Femur (tissue), 1 donor: ENCODE measurements around the gene GPRC5A.

ENCODE experiments used
- DNase-seq: peaks from one replicate; pipeline ENCODE4 v3.0.0-alpha.2; 2017

Gene GPRC5A

GRCh38 chr12:12885096-12885792, 6.1 kb upstream of the GPRC5A start:
- no peak for DNase-seq

GRCh38 chr12:12887471-12887870, 3.9 kb upstream of the GPRC5A start:
- no peak for DNase-seq

- no peak for DNase-seq
Observed at GRCh38 chr12:12889701-12890100, 1.7 kb upstream of the GPRC5A start.

- DNase-seq, result peak; percentile 71
Observed at GRCh38 chr12:12890543-12891079, 751 bp upstream of the GPRC5A start.

- DNase-seq, result no peak
Observed at GRCh38 chr12:12891881-12892355, 556 bp downstream of the GPRC5A start.

- no peak for DNase-seq
Observed at GRCh38 chr12:12892681-12893141, 1.3 kb downstream of the GPRC5A start.

- DNase-seq, result no peak
Observed at GRCh38 chr12:12893438-12893837, 2.1 kb downstream of the GPRC5A start.

- no peak for DNase-seq
Observed at GRCh38 chr12:12896260-12896659, 4.9 kb downstream of the GPRC5A start.

- no peak for DNase-seq
Observed at GRCh38 chr12:12897302-12897701, 5.9 kb downstream of the GPRC5A start.

- DNase-seq, result no peak
Observed at GRCh38 chr12:12898136-12898717, 6.9 kb downstream of the GPRC5A start.

- DNase-seq, result no peak
Observed at GRCh38 chr12:12898911-12899511, 7.6 kb downstream of the GPRC5A start.

GRCh38 chr12:12899530-12900380, 8.4 kb downstream of the GPRC5A start:
- no peak for DNase-seq

GRCh38 chr12:12900786-12901157, 9.4 kb downstream of the GPRC5A start:
- no peak for DNase-seq

GRCh38 chr12:12901158-12901791, 9.9 kb downstream of the GPRC5A start:
- DNase-seq, result no peak

- no peak for DNase-seq
Observed at GRCh38 chr12:12902036-12902435, 10.7 kb downstream of the GPRC5A start.

- DNase-seq, result no peak
Observed at GRCh38 chr12:12903642-12904609, 12.6 kb downstream of the GPRC5A start.

GRCh38 chr12:12907552-12907951, 16.2 kb downstream of the GPRC5A start:
- no peak for DNase-seq

GRCh38 chr12:12908252-12908651, 16.9 kb downstream of the GPRC5A start:
- no peak for DNase-seq

GRCh38 chr12:12908711-12909110, 17.3 kb downstream of the GPRC5A start:
- no peak for DNase-seq

- DNase-seq, result no peak
Observed at GRCh38 chr12:12909228-12909994, 18.0 kb downstream of the GPRC5A start.
